Nephron progenitor cell (in vitro differentiated cells): ENCODE data around the gene CCDC134.

Experiments used
- DNase-seq: peaks from one replicate; pipeline ENCODE4 v3.0.0; 2021
- H3K27ac Mint-ChIP-seq: 2 replicates; pipeline ENCODE4 v1.8.0; 2021; ENCODE audit warnings: mild to moderate bottlenecking, moderate library complexity, mixed read lengths
- H3K27me3 Mint-ChIP-seq: 2 replicates; pipeline ENCODE4 v1.8.0; 2021; ENCODE audit warnings: mild to moderate bottlenecking, low read depth, mixed read lengths; ENCODE audit not compliant: poor library complexity
- H3K36me3 Mint-ChIP-seq: 2 replicates; pipeline ENCODE4 v1.8.0; 2021; ENCODE audit warnings: low read depth, mixed read lengths
- H3K4me1 Mint-ChIP-seq: 2 replicates; pipeline ENCODE4 v1.8.0; 2021; ENCODE audit warnings: mixed read lengths
- H3K4me3 Mint-ChIP-seq: 2 replicates; pipeline ENCODE4 v1.8.0; 2021; ENCODE audit warnings: mild to moderate bottlenecking, moderate library complexity, mixed read lengths
- H3K9me3 Mint-ChIP-seq: 2 replicates; pipeline ENCODE4 v1.8.0; 2021; ENCODE audit warnings: mild to moderate bottlenecking, moderate library complexity, mixed read lengths
- CTCF ChIP-seq: fragments of 200-600 bp; sonication (generic); IDR thresholded peaks from 2 replicates; pipeline ENCODE4 v1.5.0; 2021; ENCODE audit warnings: antibody characterized with exemption

Gene CCDC134

GRCh38 chr22:41844513-41844912 is 44.0 kb downstream of the CCDC134 start:
- Mint-ChIP-seq H3K36me3 (peaks cover 57% of the 10 kb centered on the region), H3K27ac (peak overlapping the region; percentile 89), H3K27me3 (no peaks in the 10 kb centered on the region), H3K4me1 (peaks cover 43% of the 10 kb centered on the region), H3K4me3 (no peak overlapping the region), H3K9me3 (no peaks in the 10 kb centered on the region)
- DNase-seq = no peak
- no peak for TF ChIP-seq CTCF

- DNase-seq = no peak
- TF ChIP-seq CTCF = no peak
Measured at GRCh38 chr22:41845380-41846267, 45.1 kb downstream of the CCDC134 start.

GRCh38 chr22:41846268-41846987 is 45.9 kb downstream of the CCDC134 start:
- Mint-ChIP-seq H3K4me1 (peaks cover 35% of the 10 kb centered on the region), H3K36me3 (peaks cover 59% of the 10 kb centered on the region), H3K9me3 (no peaks in the 10 kb centered on the region), H3K4me3 (no peak overlapping the region), H3K27ac (peak overlapping the region; percentile 96), H3K27me3 (no peaks in the 10 kb centered on the region)
- no peak for DNase-seq
- no peak for TF ChIP-seq CTCF

More at GRCh38 chr22:41845380-41846267, 45.1 kb downstream of the CCDC134 start:
- H3K4me3 Mint-ChIP-seq = no peak overlapping the region
- H3K27me3 Mint-ChIP-seq = no peaks in the 10 kb centered on the region
- peak overlapping the region; percentile 96 for H3K27ac Mint-ChIP-seq
- H3K36me3 Mint-ChIP-seq = peaks cover 59% of the 10 kb centered on the region
- H3K4me1 Mint-ChIP-seq = peaks cover 37% of the 10 kb centered on the region
- H3K9me3 Mint-ChIP-seq = no peaks in the 10 kb centered on the region

GRCh38 chr22:41847300-41847699 is 46.8 kb downstream of the CCDC134 start:
- H3K4me3 Mint-ChIP-seq = no peak overlapping the region
- TF ChIP-seq CTCF = no peak
- H3K27me3 Mint-ChIP-seq = no peaks in the 10 kb centered on the region
- H3K9me3 Mint-ChIP-seq = no peaks in the 10 kb centered on the region
- H3K4me1 Mint-ChIP-seq = peaks cover 37% of the 10 kb centered on the region
- no peak for DNase-seq
- peak overlapping the region; percentile 50 for H3K27ac Mint-ChIP-seq
- H3K36me3 Mint-ChIP-seq = peaks cover 57% of the 10 kb centered on the region

- H3K4me3 Mint-ChIP-seq = no peak overlapping the region
- H3K27ac Mint-ChIP-seq = no peak overlapping the region
- H3K4me1 Mint-ChIP-seq = peaks cover 44% of the 10 kb centered on the region
- no peak for DNase-seq
- no peaks in the 10 kb centered on the region for H3K9me3 Mint-ChIP-seq
- TF ChIP-seq CTCF = no peak
- H3K36me3 Mint-ChIP-seq = peaks cover 58% of the 10 kb centered on the region
- H3K27me3 Mint-ChIP-seq = no peaks in the 10 kb centered on the region
Measured at GRCh38 chr22:41848468-41848867, 48.0 kb downstream of the CCDC134 start.
